GM06990 (cell line): ENCODE measurements around the gene TLR9.
"Not testable (repeated sequence)": the region's sequence is repeated elsewhere in the genome, so short reads cannot be mapped to it uniquely, and the experiment has no call there.

Source experiments
- DNase-seq: peaks from one replicate; pipeline ENCODE4 v3.0.0-alpha.2; 2011; ENCODE audit not compliant: insufficient read length; ENCODE audit errors: extremely low read depth
- H3K27me3 ChIP-seq: replicated peaks from 2 replicates; pipeline ENCODE4 v1.6.0; 2011; ENCODE audit warnings: low read length; ENCODE audit not compliant: control insufficient read depth, insufficient read depth
- H3K36me3 ChIP-seq: 2 replicates; pipeline ENCODE4 v1.5.1; 2011; ENCODE audit warnings: low read length; ENCODE audit not compliant: control insufficient read depth, insufficient read depth
- H3K4me3 ChIP-seq: replicated peaks from 2 replicates; pipeline ENCODE4 v1.5.1; 2011; ENCODE audit warnings: low read depth, mild to moderate bottlenecking, control low read depth, low read length
- TF ChIP-seq, protein P1 (sequence below): IDR thresholded peaks from 2 replicates; pipeline ENCODE4 v1.5.1; 2011; ENCODE audit warnings: low read length, control low read depth, mild to moderate bottlenecking, inconsistent platforms; ENCODE audit not compliant: insufficient read depth, poor library complexity, severe bottlenecking

TLR9 gene, protein sequence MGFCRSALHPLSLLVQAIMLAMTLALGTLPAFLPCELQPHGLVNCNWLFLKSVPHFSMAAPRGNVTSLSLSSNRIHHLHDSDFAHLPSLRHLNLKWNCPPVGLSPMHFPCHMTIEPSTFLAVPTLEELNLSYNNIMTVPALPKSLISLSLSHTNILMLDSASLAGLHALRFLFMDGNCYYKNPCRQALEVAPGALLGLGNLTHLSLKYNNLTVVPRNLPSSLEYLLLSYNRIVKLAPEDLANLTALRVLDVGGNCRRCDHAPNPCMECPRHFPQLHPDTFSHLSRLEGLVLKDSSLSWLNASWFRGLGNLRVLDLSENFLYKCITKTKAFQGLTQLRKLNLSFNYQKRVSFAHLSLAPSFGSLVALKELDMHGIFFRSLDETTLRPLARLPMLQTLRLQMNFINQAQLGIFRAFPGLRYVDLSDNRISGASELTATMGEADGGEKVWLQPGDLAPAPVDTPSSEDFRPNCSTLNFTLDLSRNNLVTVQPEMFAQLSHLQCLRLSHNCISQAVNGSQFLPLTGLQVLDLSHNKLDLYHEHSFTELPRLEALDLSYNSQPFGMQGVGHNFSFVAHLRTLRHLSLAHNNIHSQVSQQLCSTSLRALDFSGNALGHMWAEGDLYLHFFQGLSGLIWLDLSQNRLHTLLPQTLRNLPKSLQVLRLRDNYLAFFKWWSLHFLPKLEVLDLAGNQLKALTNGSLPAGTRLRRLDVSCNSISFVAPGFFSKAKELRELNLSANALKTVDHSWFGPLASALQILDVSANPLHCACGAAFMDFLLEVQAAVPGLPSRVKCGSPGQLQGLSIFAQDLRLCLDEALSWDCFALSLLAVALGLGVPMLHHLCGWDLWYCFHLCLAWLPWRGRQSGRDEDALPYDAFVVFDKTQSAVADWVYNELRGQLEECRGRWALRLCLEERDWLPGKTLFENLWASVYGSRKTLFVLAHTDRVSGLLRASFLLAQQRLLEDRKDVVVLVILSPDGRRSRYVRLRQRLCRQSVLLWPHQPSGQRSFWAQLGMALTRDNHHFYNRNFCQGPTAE

DNA sequence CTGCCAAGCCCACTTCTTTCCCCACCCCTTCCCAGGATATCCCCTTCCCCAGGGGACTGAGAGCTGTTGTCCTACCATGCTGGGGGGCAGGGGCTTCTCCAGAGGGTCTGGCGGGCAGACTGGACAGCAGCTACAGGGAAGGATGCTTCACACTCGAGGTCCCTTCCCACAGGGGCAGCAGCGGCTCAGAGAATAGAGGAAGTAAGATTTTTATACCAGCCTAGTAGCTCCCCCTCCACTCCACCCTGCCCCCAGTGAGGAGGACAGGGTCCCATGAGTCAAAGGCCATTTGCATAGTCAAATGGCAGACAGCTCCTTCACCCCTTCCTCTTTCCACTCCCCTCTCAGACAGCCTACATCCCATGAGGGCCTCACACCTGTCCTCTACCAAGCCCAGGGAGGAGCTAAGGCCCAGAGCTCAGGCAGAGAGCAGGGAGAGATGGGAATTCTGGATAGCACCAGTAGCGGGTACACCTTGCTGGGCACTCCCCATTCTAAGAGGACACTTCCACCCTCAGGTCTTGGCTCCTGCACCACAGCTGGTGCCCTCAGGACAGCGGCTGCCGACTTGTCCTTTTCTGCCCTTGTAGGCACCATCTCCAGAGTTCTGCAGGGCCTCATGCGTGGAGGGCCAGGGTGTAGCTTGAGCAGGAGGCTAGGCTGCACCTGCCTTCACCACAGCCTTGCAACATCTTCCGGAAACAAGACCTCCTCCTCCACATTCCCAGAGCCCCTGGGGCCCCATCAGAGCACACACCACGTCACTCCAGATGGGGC lies at the start of gene TLR9:
Gene TLR9, minus strand, starts transcription at position 194 of the 777 bp plus-strand sequence. Its CDS starts 116 bp downstream, at position 78.
- peaks cover 27% of the 10 kb centered on the region for H3K36me3 ChIP-seq
- peak within 1 kb of the TSS; percentile 61 for H3K4me3 ChIP-seq
- TF ChIP-seq, protein P1, sequence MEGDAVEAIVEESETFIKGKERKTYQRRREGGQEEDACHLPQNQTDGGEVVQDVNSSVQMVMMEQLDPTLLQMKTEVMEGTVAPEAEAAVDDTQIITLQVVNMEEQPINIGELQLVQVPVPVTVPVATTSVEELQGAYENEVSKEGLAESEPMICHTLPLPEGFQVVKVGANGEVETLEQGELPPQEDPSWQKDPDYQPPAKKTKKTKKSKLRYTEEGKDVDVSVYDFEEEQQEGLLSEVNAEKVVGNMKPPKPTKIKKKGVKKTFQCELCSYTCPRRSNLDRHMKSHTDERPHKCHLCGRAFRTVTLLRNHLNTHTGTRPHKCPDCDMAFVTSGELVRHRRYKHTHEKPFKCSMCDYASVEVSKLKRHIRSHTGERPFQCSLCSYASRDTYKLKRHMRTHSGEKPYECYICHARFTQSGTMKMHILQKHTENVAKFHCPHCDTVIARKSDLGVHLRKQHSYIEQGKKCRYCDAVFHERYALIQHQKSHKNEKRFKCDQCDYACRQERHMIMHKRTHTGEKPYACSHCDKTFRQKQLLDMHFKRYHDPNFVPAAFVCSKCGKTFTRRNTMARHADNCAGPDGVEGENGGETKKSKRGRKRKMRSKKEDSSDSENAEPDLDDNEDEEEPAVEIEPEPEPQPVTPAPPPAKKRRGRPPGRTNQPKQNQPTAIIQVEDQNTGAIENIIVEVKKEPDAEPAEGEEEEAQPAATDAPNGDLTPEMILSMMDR, result no peak
- no peaks in the 10 kb centered on the region for H3K27me3 ChIP-seq
- peak; percentile 74 for DNase-seq

DNA sequence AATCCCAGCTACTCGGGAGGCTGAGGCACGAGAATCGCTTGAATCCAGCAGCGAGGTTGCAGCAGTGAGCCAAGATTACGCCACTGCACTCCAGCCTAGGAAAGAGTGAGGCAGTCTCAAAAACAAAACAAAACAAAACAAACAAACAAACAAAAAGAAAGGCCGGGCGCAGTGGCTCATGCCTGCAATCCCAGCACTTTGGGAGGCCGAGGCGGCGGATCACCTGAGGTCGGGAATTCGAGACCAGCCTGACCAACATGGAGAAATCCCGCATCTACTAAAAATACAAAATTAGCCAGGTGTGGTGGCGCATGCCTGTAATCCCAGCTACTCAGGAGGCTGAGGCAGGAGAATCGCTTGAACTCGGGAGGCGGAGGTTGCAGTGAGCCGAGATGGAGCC lies 49.3 kb upstream of the TLR9 start:
- not testable (repeated sequence) for H3K4me3 ChIP-seq, DNase-seq, H3K27me3 ChIP-seq, H3K36me3 ChIP-seq

DNA sequence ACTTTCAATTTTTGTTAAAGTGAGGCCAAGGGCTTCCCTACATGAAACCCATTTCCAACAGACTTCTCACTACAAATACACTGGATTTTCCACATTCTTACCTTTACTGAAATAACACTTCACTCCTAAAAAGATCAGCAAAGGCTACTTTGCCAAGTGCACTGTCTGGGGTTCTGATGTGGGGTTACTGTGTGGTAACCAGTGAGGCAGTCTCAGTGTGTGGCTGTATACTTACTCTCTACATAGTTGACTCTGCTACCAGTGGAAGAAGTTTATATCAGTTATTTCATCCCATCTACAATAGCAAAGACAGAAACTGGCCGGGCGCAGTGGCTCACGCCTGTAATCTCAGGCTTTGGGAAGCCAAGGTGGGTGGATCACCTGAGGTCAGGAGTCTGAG lies 47.4 kb upstream of the TLR9 start:
- TF ChIP-seq, protein P1, result no peak
- no peak for DNase-seq
- Histone ChIP-seq H3K4me3 (no peak overlapping the region), H3K27me3 (no peaks in the 10 kb centered on the region), H3K36me3 (peaks cover 11% of the 10 kb centered on the region)

DNA sequence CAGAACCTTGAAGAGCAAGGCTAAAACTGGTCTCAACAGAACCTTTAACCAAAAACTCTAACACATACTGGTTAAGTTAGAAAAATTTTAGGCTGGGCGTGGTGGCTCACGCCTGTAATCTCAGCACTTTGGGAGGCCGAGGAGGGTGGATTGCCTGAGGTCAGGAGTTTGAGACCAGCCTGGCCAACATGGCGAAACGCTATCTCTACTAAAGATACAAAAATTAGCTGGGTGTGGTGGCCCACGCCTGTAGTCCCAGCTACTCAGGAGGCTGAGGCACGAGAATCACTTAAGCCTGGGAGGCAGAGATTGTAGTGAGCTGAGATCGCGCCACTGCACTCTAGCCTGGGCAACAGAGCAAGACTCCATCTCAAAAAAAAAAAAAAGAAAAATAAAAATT lies 46.7 kb upstream of the TLR9 start:
- DNase-seq, H3K27me3 ChIP-seq: not testable (repeated sequence)
- peaks cover 13% of the 10 kb centered on the region for H3K36me3 ChIP-seq
- H3K4me3 ChIP-seq, result peak overlapping the region; percentile 1; the same call in 1 of the 2 replicates

DNA sequence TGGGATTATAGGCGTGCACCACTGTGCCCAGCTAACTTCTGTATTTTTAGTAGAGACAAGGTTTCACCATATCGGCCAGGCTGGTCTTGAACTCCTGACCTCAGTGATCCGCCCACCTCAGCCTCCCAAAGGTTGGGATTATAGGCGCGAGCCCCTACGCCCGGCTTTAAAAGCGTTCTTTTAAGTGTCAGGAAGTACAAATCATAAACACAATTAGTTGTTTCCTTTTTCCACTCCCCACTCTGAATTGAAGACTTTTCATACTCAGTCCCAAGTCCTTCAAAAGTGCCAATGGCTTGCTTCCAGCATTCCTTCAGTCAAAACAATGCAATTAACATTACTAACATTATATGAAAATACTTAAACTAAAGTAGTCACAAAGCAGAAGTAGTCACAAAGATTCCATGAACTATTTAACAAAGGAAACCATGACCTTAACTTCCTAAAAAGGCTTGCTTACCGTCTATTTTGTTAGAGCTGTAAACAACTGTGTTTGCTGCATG lies 44.9 kb upstream of the TLR9 start:
- Histone ChIP-seq H3K4me3 (no peak overlapping the region), H3K27me3 (no peaks in the 10 kb centered on the region), H3K36me3 (peaks cover 23% of the 10 kb centered on the region)
- no peak for DNase-seq
- TF ChIP-seq, protein P1, result no peak

DNA sequence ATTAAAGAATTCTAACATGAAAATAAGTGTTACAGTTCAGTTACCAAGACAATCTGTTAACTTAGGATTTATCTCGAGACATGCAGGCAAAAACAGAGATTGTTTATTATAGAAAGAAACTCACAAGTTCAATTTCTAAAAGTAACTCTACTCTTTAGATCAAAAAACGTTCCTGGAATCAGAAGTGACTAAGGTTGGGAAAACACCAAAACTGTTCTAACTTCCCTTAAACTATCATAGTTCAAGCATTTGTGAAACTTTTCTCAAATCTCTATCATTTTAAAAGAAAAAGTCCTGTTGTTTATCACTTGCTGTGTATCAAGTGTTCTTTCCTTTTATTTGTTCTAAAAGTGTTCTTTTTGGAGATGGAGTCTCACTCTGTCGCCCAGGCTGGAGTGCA lies 44.3 kb upstream of the TLR9 start:
- no peak overlapping the region for H3K4me3 ChIP-seq
- no peaks in the 10 kb centered on the region for H3K27me3 ChIP-seq
- DNase-seq, result no peak
- TF ChIP-seq, protein P1, result no peak
- peaks cover 23% of the 10 kb centered on the region for H3K36me3 ChIP-seq
